Measurements from ENCODE around the gene UVRAG. TPM values are rescaled to one million over a fixed set of nuclear protein-coding genes. Genes with fewer than 3 reads are reported as not detected.

Gene UVRAG
- total RNA-seq, 2 donors from 2014 or later: 10.9 to 31.0 TPM

- Histone ChIP-seq H3K9me3 (no peaks in the 10 kb centered on the region), H3K27me3 (no peaks in the 10 kb centered on the region), H3K4me1 (no peaks in the 10 kb centered on the region), H3K36me3 (replicated peaks in 1 of 2; ENCODE audit: insufficient read depth in 1 of 2, low read depth in 2 of 2) (no peaks in the 10 kb centered on the region), H3K4me3 (no peak overlapping the region), H3K27ac (no peak overlapping the region)
- intact Hi-C loops (cut with DNase I): no loop called here
- TF ChIP-seq CTCF (IDR thresholded peaks at IDR 0.05): no peak
- TF ChIP-seq POLR2A (IDR thresholded peaks at IDR 0.05): no peak
- no peak for ATAC-seq
- DNase-seq: no peak
Observed at GRCh38 chr11:75934851-75935250, 119.8 kb downstream of the UVRAG start.

- no peak overlapping the region for H3K27ac ChIP-seq
- intact Hi-C loops (cut with DNase I): no loop called here
- no peaks in the 10 kb centered on the region for H3K4me1 ChIP-seq
- no peaks in the 10 kb centered on the region for H3K9me3 ChIP-seq
- H3K27me3 ChIP-seq: no peaks in the 10 kb centered on the region
- 87 to 88% methylated on average over 3 of the region's 3 CpGs for WGBS, 2 donors
- H3K4me3 ChIP-seq: no peak overlapping the region
- TF ChIP-seq CTCF (IDR thresholded peaks at IDR 0.05) (no peak), POLR2A (IDR thresholded peaks at IDR 0.05) (no peak)
- no peak for DNase-seq
- H3K36me3 ChIP-seq (replicated peaks in 1 of 2; ENCODE audit: insufficient read depth in 1 of 2, low read depth in 2 of 2): no peaks in the 10 kb centered on the region
- no peak for ATAC-seq
Observed at GRCh38 chr11:75938543-75938942, 123.5 kb downstream of the UVRAG start.

- no peaks in the 10 kb centered on the region for H3K9me3 ChIP-seq
- TF ChIP-seq CTCF (IDR thresholded peaks at IDR 0.05) (no peak), POLR2A (IDR thresholded peaks at IDR 0.05) (no peak)
- no peak overlapping the region for H3K27ac ChIP-seq
- H3K36me3 ChIP-seq (replicated peaks in 1 of 2; ENCODE audit: insufficient read depth in 1 of 2, low read depth in 2 of 2): no peaks in the 10 kb centered on the region
- H3K4me3 ChIP-seq: no peak overlapping the region
- ATAC-seq (no peak), DNase-seq (no peak)
- intact Hi-C loops (cut with DNase I): no loop called here
- no peaks in the 10 kb centered on the region for H3K27me3 ChIP-seq
- H3K4me1 ChIP-seq: no peaks in the 10 kb centered on the region
- WGBS, 2 donors: 79 to 91% methylated on average over 1 of the region's 1 CpG
Observed at GRCh38 chr11:75939516-75939915, 124.5 kb downstream of the UVRAG start.

GRCh38 chr11:75939992-75940391 lies 125.0 kb downstream of the UVRAG start:
- 86 to 90% methylated on average over 1 of the region's 1 CpG for WGBS, 2 donors
- Histone ChIP-seq H3K27me3 (no peaks in the 10 kb centered on the region), H3K4me3 (no peak overlapping the region), H3K36me3 (replicated peaks in 1 of 2; ENCODE audit: insufficient read depth in 1 of 2, low read depth in 2 of 2) (no peaks in the 10 kb centered on the region), H3K4me1 (no peaks in the 10 kb centered on the region), H3K9me3 (no peaks in the 10 kb centered on the region), H3K27ac (no peak overlapping the region)
- no peak for DNase-seq
- ATAC-seq: no peak
- TF ChIP-seq POLR2A (IDR thresholded peaks at IDR 0.05) (no peak), CTCF (IDR thresholded peaks at IDR 0.05) (no peak)
- intact Hi-C loops (cut with DNase I): no loop called here

GRCh38 chr11:75940911-75941310 lies 125.9 kb downstream of the UVRAG start:
- intact Hi-C loops (cut with DNase I): no loop called here
- Histone ChIP-seq H3K4me1 (peaks cover 2% of the 10 kb centered on the region), H3K36me3 (replicated peaks in 1 of 2; ENCODE audit: insufficient read depth in 1 of 2, low read depth in 2 of 2) (no peaks in the 10 kb centered on the region), H3K27ac (no peak overlapping the region), H3K9me3 (no peaks in the 10 kb centered on the region), H3K27me3 (no peaks in the 10 kb centered on the region), H3K4me3 (no peak overlapping the region)
- ATAC-seq (no peak), DNase-seq (no peak)
- TF ChIP-seq CTCF (IDR thresholded peaks at IDR 0.05) (no peak), POLR2A (IDR thresholded peaks at IDR 0.05) (no peak)
